ENCODE data around the gene NPAS3.

DNA sequence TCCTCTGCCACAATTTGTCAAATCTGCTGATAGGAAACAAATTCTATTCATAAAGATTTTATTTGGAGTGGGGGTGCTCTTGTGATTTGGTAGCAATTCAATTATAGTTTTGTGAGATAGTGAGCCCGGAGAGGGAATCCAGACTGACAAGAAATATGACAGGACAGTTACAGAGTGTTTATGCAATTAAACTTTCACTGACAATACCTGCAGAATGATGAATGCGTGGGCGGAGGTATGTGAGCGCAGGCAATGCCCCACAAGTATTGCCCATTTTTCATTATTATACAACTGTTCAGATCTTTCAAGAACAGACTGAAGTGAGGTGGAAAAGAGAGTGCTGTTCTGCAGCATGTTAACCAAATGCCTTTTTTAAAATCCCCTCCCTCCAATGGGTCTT is 753.2 kb downstream of the NPAS3 start:
- TF ChIP-seq TAF1 (IDR thresholded peaks at IDR 0.05; ENCODE audit: low read depth, low read length) (no peak), POLR2A (IDR thresholded peaks at IDR 0.05; ENCODE audit: low read depth, low read length) (no peak), POLR2AphosphoS5 (IDR thresholded peaks at IDR 0.05; ENCODE audit: low read depth, low read length) (no peak), SPI1 (IDR thresholded peaks at IDR 0.05; ENCODE audit: low read depth, low read length) (no peak), PAX5 (IDR thresholded peaks at IDR 0.05; ENCODE audit: insufficient read depth, low read length, severe bottlenecking) (no peak)
